ENCODE measurements around the gene FAM199X. TPM values are rescaled to one million over a fixed set of nuclear protein-coding genes. Genes with fewer than 3 reads are reported as not detected.

FAM199X gene
- total and polyA plus RNA-seq, 2 donors (not counting 3 experiments of a cell fraction or from before 2014, with no cell fraction given) = 4.0 to 16.8 TPM

GRCh38 chrX:104183685-104184084, 17.4 kb downstream of the FAM199X start:
- ChIA-PET CTCF (no interaction called here), POLR2A (no interaction called here)
- Histone ChIP-seq H4K20me1 (replicated peaks; ENCODE audit: control insufficient read depth, extremely low read depth, insufficient read depth, low read length) (no peaks in the 10 kb centered on the region), H3K4me1 (ENCODE audit: control insufficient read depth, extremely low read depth, insufficient read depth, low read length) (no peaks in the 10 kb centered on the region), H3K27ac (ENCODE audit: insufficient read depth, low read depth, low read length) (no peak overlapping the region), H3K36me3 (ENCODE audit: control insufficient read depth in 2 of 2, extremely low read depth in 1 of 2, insufficient read depth in 2 of 2, low read length in 2 of 2) (peaks cover 0 to 4% of the 10 kb centered on the region in 2 experiments), H3K27me3 (ENCODE audit: control insufficient read depth in 2 of 2, insufficient read depth in 2 of 2, low read length in 2 of 2) (no peaks in the 10 kb centered on the region), H2AFZ (ENCODE audit: low read depth, low read length) (no peak overlapping the region), H3K79me2 (ENCODE audit: control insufficient read depth, insufficient read depth, low read length) (peaks cover 40% of the 10 kb centered on the region), H3K9me3 (replicated peaks; ENCODE audit: control insufficient read depth, insufficient read depth, low read length) (no peaks in the 10 kb centered on the region), H3K4me2 (ENCODE audit: insufficient read depth, low read length) (no peak overlapping the region), H3K9ac (replicated peaks; ENCODE audit: extremely low read depth, insufficient read depth, low read length) (no peak overlapping the region), H3K9me1 (replicated peaks; ENCODE audit: control insufficient read depth, extremely low read depth, insufficient read depth, low read length) (no peaks in the 10 kb centered on the region), H3K4me3 (replicated peaks in 1 of 3; ENCODE audit: insufficient read depth in 1 of 3, low read depth in 1 of 3, low read length in 3 of 3) (no peak overlapping the region)
- dilution Hi-C loops (cut with MboI; ENCODE audit: extremely low pct_ligation_motif_present, low sequenced_read_pairs) = no loop called here
- FAIRE-seq (no peak), DNase-seq (ENCODE audit: low read depth, low spot score) (no peak)
- no peak for TF ChIP-seq EZH2 (IDR thresholded peaks at IDR 0.05; ENCODE audit: borderline replicate concordance, low read depth, low read length, severe bottlenecking)
- no peak for TF ChIP-seq MYC (IDR thresholded peaks at IDR 0.05; ENCODE audit: low read depth, low read length)
- no peak for TF ChIP-seq FOS (IDR thresholded peaks at IDR 0.05; ENCODE audit: borderline replicate concordance, insufficient read depth, low read length)
- no peak for TF ChIP-seq GATA2 (IDR thresholded peaks at IDR 0.05; ENCODE audit: insufficient read depth, insufficient read length, low read depth, low read length)
- TF ChIP-seq CTCF (IDR thresholded peaks at IDR 0.05; ENCODE audit: extremely low read depth in 1 of 2, insufficient read depth in 1 of 2, low read depth in 1 of 2, low read length in 2 of 2) = no peak
- no peak for TF ChIP-seq JUN (IDR thresholded peaks at IDR 0.05; ENCODE audit: borderline replicate concordance, insufficient read depth, insufficient read length, low read depth)
- TF ChIP-seq POLR2AphosphoS5 (IDR thresholded peaks at IDR 0.05; ENCODE audit: insufficient read depth, low read depth, low read length) = no peak
- TF ChIP-seq POLR2A (IDR thresholded peaks at IDR 0.05; ENCODE audit: low read depth, low read length) = no peak
- TF ChIP-seq MAX (IDR thresholded peaks at IDR 0.05; ENCODE audit: insufficient read depth, insufficient read length) = no peak
- BruUV-seq (replicated peaks) = no TSS peak
- intact Hi-C loops (cut with micrococcal nuclease) = no loop called here
